ENCODE results near the gene CPA4.
"Not testable (repeated sequence)": the region's sequence is repeated elsewhere in the genome, so short reads cannot be mapped to it uniquely, and the experiment has no call there.

Gene CPA4

DNA sequence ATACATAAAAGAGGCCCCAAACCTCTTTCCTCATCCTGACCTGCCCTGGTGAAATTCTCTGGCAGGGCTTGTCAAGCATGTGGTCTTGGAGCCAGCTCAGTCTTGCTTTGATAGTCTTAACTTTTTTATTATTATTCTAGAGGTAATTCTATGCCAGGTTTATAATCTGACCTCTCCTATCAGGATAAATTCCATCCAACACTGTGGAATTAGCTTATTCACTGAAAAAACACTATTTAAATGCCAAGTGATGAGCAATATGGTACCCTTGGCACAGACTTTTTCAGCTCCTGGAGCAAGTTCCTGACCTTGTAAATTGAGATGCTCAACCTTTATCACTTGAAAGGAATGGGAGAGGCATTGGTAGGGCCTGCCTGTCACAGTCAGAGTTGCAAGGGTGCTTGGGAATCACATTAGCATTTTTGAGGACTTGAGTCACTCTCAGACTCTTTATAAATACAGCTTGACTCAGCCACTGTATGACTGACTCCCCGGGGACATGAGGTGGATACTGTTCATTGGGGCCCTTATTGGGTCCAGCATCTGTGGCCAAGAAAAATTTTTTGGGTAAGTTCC, at the start of gene CPA4:
CPA4 (plus strand) TSS at position 480 of the 576 bp plus-strand sequence; CDS start at position 500, 20 bp downstream.
- DNase-seq, result no peak
- ATAC-seq, result no peak

- DNase-seq, result not testable (repeated sequence)
These were observed 49.5 kb upstream of the CPA4 start for GRCh38 chr7:130243486-130243885.

GRCh38 chr7:130246491-130246890, 46.5 kb upstream of the CPA4 start:
- not testable (repeated sequence) for ATAC-seq, DNase-seq

More at GRCh38 chr7:130243486-130243885, 49.5 kb upstream of the CPA4 start:
- not testable (repeated sequence) for ATAC-seq

DNA sequence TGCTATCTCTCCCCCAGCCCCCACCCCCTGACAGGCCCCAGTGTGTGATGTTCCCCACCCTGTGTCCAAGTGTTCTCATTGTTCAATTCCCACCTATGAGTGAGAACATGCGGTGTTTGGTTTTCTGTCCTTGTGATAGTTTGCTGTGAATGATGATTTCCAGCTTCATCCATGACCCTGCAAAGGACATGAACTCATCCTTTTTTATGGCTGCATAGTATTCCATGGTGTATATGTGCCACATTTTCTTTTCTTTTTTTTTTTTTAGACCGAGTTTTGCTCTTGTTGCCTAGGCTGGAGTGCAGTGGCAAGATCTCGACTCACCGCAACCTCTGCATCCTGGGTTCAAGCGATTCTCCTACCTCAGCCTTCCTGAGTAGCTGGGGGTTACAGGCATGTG, 44.1 kb upstream of the CPA4 start:
- not testable (repeated sequence) for DNase-seq, ATAC-seq

DNA sequence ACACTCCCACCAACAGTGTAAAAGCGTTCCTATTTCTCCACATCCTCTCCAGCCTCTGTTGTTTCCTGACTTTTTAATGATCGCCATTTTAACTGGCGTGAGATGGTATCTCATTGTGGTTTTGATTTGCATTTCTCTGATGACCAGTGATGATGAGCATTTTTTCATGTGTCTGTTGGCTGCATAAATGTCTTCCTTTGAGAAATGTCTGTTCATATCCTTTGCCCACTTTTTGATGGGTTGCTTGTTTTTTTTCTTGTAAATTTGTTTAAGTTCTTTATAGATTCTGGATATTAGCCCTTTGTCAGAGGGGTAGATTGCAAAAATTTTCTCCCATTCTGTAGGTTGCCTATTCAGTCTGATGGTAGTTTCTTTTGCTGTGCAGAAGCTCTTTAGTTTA, 43.3 kb upstream of the CPA4 start:
- not testable (repeated sequence) for DNase-seq, ATAC-seq

GRCh38 chr7:130254555-130254954, 38.4 kb upstream of the CPA4 start:
- DNase-seq, result no peak
- no peak for ATAC-seq

DNA sequence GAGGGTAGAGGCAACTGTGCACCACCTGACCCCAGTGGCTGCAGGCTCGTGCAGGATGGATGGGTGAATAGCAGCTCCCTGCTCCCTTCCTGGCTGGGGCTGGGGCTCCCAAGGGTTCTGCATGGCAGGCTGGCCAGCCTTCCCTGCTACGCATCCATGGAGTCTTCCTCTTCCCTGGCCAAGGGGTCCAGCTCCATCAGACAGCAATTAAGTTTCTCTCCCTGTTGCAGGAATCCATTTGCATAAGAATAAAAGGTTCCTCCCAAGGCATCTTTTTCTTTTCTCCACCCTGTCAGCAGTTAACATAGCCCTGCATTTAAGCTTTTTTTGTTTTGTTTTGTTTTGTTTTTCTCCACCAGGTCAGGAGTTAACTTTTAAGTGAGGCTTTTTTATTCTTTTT, 36.3 kb upstream of the CPA4 start:
- ATAC-seq, result no peak
- no peak for DNase-seq

DNA sequence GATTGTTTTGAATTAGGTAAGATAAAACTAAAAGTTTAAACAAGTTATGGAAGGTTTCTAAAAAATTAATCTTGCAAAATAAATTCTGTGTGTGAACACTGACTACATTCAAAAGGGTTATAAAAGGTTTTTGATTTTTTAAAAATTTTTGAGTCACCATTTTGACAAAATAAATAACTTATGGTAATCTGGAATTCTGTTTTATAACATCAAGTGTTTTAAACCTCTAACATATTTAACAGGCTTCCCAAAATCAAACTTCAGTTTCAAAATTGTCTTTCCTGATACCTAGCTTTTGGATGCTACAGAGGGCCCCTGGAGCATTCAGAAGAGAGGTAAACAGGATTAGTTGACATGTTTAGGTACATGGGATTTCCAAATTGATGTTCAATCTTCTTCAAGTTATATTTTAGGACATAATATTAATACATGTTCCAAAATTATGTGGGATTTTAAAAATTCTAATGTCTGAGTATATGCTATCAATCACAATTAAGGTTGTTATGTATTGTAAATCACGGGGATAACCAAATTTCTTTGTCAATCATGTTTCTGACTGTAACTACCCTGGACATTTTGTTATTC, 34.4 kb upstream of the CPA4 start:
- DNase-seq, result no peak
- ATAC-seq, result no peak

GRCh38 chr7:130262448-130262847, 30.5 kb upstream of the CPA4 start:
- DNase-seq (no peak), ATAC-seq (no peak)

- ATAC-seq (no peak), DNase-seq (no peak)
These were observed 29.8 kb upstream of the CPA4 start for GRCh38 chr7:130263130-130263529.

DNA sequence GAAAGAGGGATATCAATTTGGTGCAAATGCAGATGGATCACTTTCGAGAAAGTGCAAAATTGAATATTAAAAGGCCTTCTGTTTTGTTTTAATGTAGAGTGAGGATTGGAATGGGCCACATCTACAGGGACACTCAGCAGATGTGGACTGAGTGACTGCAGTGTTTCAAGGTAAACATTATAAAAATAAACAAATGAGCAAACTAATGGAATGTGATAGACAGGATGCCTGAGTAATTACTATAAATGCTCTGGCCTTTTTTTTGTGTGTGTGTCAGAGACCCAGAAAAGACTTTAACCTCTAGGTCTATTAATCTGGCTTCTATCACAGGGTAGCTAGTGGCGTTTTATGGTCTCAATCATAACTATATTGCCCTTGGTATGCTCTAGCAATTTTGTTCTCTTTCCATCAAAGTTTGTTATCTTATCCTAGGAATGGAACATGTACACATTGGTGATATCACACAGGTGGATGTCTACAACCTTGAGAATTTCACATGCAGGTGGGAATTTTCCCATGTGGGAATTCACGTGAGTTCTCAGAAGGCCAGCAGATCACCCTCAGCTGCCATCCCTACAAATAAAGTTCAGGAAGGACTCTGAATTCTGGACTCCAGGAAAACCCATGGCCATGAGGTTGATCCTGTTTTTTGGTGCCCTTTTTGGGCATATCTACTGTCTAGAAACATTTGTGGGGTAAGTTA, 26.6 kb upstream of the CPA4 start, which contains the start of gene CPA2:
CPA2 (plus strand) TSS at position 606 of the 703 bp plus-strand sequence; CDS start at position 625, 19 bp downstream.
- ATAC-seq (no peak), DNase-seq (no peak)

GRCh38 chr7:130266961-130267321, 26.0 kb upstream of the CPA4 start:
- no peak for DNase-seq
- no peak for ATAC-seq

GRCh38 chr7:130268463-130269317, 24.3 kb upstream of the CPA4 start:
- DNase-seq, result no peak
- ATAC-seq, result no peak

- no peak for DNase-seq
- no peak for ATAC-seq
These were observed 23.7 kb upstream of the CPA4 start for GRCh38 chr7:130269318-130269694.

GRCh38 chr7:130270947-130271800, 21.8 kb upstream of the CPA4 start:
- DNase-seq (no peak), ATAC-seq (no peak)

DNA sequence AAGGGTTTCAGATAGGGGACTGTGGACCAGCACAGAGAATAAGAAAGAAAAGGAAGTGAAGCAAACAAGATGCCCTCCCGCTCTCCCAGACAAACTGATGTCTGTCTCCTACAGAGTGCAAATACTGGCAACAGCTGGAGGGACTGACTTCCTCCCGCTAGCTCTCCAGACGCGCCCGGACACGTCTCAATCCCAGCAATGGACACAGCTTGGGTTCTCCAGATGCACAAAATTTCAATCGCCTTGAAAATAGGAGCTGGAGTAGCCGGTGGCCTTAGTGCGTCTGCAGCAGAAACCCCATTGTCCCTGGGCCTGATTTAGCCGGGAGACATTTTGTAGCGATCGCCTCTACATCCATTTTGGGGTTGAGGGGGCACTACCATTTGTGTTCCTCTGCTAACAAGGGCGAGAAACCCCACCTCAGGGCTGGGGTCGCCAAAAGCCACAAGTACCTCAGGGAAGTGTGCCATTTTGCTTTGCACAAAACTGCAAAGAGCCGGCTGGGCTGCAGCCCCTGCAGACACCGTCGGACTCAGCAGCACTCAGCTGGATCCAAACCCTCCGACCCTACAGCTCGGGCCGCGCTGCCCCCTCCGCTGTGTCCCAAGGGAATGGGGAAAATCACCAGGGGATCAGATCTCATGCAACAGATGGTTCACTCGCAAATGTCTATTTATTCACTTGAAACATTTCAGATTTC, 20.4 kb upstream of the CPA4 start:
- DNase-seq (no peak), ATAC-seq (no peak)

GRCh38 chr7:130273081-130273932, 19.7 kb upstream of the CPA4 start:
- DNase-seq, result peak; percentile 7
- ATAC-seq, result no peak

DNA sequence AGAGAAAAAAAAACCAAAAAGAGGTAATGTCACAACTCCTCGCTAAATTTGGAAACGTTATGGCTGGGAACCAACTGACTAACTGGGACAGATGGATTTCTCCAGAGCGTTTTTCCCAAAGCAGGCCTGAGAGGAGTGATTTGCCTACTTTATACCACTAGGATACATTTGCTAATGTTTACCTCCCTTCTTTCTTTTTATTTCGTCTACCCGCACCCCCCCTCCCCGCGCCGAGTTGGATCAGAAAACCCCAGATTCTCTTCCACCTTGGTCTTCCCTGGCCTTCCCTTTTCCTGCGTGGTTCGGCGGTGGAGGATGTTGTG, 19.1 kb upstream of the CPA4 start:
- DNase-seq, result no peak
- ATAC-seq, result no peak

DNA sequence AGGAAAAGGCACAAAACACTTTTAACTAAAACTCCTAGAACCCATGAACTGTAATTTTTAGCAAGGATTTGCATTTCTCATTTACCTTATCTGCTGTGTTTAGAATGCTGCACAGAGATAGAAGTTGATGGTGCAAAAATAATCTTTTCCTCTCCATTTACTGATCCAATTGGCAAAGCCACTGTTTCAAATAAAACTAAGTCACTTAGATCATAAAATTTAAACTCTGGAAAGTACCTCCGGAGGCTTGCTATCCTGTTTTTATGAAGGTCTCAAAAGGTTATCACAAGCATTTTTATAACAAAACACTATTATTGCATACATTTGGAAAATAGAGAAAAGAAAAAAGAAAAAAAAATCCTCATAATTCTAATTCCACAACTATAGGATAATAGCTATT, 18.7 kb upstream of the CPA4 start:
- DNase-seq, result no peak
- ATAC-seq, result no peak

DNA sequence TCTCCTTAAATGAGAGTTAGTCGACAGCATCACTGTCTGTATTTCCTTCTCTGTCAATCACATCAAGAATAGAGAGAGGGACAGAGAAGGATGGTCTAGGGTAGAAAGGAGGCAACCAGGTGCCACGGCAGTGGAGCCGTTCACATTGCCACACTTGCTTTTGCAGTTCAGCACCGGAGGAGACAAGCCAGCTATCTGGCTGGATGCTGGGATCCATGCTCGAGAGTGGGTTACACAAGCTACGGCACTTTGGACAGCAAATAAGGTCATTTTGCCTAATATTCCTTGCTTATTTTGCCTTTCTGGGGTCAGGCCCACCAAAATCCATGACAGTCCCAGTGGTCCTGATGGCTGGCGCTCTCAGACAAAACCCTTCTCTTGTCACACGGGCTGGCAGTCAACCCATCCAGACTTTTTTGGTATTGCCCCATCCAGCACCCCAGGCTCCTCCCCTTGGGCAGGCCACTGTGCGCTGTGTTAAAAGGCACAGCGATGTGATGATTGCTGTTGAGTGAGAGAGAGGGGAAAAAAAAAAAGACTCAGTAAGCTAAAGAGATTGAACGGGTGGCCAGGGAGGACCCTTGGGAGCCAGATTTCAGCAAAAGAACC, 17.9 kb upstream of the CPA4 start:
- no peak for DNase-seq
- ATAC-seq, result no peak
